Stimulated activated CD4-positive, alpha-beta T cell treated with anti-CD3 and anti-CD28 coated beads, Interleukin-1b, Interleukin-23, amount 100 ng/mL, for 48 hours (primary cell): ENCODE data around the gene METTL9.
A peak's percentile ranks its signal among the peaks of the same experiment; 100 is the strongest.
"Not testable (repeated sequence)": the region's sequence is repeated elsewhere in the genome, so short reads cannot be mapped to it uniquely, and the experiment has no call there.

Source experiments
- DNase-seq: peaks from one replicate; pipeline ENCODE4 v3.0.0-alpha.2; 2020

METTL9 gene

DNA sequence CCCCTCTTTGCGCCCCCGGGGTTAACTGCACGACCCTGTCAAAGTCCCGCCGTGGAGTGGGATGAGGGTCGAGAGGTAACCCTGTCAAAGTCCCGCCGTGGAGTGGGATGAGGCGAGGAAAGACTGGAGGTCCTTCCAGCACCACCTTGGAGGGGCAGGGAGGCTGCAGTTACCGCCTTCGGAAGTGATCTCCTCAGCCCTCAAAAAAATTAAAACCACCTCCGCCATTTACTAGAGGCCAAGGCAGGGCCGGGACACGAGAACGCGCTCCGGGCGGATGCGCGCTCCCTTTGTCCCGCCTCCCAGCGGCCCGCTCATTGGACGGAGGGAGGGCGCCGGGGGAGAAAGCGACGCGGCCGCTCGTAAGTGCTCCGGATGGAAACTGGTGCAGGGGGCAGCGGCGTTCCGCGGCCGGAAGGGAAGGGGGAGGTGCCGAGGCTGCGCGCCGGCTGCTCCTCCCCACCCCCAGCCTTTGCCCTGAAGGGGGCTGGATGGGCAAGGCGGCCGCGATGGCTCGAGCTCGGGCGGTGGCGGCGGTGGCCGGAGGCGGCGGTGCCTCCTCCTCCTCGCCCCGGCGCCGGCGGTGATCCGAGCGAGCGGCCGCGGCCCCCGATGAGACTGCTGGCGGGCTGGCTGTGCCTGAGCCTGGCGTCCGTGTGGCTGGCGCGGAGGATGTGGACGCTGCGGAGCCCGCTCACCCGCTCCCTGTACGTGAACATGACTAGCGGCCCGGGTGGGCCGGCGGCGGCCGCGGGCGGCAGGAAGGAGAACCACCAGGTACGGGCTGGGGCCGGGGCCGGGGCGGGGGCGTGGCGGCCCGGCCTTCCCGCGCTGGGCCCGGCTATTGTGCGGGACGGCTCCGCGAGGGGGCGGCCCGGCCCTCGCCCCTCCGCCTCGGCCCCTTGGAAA lies at the start of gene METTL9:
METTL9 (plus strand) TSS at position 456 of the 909 bp plus-strand sequence; CDS start at position 613, 157 bp downstream.
- peak; percentile 93 for DNase-seq

GRCh38 chr16:21549975-21550374 lies 49.4 kb upstream of the METTL9 start:
- not testable (repeated sequence) for DNase-seq

- DNase-seq = not testable (repeated sequence)
Measured at GRCh38 chr16:21550435-21550834, 48.9 kb upstream of the METTL9 start.

DNA sequence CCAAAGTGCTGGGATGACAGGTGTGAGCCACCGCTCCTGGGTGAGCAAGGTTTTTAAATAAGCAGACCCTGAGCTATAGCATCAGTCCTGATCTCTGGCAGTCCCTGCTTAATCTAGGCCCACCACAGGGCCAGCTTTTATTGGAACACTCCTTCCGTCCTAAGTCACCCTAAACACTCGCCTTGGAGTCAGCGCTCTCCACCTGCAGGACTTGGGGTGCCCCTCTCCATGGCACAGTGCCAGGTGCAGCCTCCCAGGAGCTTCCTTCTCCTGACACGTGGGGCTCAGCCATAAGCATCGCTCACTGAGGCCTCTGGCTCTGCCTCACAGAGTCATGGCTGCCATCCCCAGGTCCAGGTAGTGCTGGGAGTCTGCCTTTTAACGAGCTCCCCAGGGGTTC lies 48.3 kb upstream of the METTL9 start:
- DNase-seq = not testable (repeated sequence)

GRCh38 chr16:21551600-21551999 lies 47.8 kb upstream of the METTL9 start:
- not testable (repeated sequence) for DNase-seq

GRCh38 chr16:21553481-21554296 lies 45.7 kb upstream of the METTL9 start:
- not testable (repeated sequence) for DNase-seq

DNA sequence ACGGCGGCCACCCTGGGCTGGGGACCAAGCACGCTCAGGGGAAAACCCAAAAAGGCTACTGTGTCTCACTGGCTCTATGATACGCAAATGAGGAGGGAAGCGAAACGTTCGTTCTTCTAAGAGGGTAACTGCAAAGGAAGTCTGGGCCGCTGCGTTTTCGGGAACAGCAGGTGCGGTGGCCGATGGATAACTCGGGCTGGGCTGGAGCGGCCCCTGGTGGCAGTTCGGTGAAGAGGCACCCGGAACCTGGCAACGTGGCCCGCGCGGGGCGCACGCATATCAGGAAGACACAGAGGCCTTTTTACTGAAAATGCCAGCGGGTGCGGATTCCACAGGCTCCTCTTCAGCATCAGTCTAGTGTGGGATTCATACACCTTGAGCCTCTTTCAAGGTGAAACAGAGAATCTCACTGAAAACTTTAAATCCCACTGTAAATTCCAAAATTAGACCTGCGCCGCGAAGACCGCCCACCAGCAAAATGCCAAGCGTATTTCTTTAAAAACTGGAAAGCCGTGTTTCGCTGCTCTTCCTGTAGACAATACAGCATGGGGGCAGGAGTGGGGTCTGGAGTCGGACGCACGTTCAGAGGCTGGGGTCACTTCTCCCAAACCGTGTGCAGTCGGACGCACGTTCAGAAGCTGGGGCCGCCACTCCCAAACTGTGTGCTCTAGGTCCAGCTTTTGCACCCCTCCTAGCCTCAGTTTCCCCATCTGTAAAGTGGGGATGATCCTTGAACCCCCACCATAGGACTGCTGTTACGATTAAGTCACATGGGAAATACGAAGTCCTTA lies 44.4 kb upstream of the METTL9 start:
- DNase-seq = peak; percentile 93

GRCh38 chr16:21555621-21556020 lies 43.8 kb upstream of the METTL9 start:
- DNase-seq = not testable (repeated sequence)

GRCh38 chr16:21556026-21556595 lies 43.3 kb upstream of the METTL9 start:
- DNase-seq = not testable (repeated sequence)

- not testable (repeated sequence) for DNase-seq
Measured at GRCh38 chr16:21556651-21557241, 42.6 kb upstream of the METTL9 start.

DNA sequence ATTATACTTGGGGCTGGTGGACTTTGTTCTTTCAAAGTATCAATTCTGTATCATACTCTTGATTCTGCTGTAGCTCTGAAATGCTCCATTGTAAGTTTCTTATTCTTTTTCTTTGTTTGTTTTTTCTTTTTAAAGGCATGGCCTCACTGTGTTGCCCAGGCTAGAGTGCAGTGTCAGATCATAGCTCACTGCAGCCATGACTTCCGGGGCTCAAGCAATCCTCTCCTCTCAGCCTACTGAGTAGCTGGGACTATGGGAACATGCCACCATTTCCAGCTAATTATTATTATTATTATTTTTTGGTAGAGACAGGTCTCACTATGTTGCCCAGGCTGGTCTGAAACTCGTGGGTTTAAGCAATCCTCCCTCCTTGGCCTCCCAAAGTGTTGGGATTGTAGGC lies 38.9 kb upstream of the METTL9 start:
- DNase-seq = no peak

- DNase-seq = no peak
Measured at GRCh38 chr16:21563676-21564075, 35.7 kb upstream of the METTL9 start.

- not testable (repeated sequence) for DNase-seq
Measured at GRCh38 chr16:21564367-21564766, 35.0 kb upstream of the METTL9 start.

DNA sequence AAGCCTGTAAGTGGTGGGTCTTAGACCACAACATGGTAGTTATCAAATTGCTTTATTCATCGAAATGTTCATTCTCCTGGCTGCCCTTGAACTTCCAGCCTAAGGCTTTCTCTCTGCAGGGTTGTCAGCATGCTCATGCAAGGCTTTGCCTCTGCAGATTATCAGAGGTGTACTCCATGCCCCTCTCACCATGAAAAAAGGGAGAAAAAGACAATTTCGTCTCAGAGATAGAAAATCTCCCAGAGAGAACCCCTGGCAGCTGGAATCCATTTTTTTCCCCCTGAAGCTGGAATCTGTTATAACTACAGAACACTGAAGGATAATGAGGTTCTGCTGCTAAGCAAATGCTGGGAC lies 33.9 kb upstream of the METTL9 start:
- no peak for DNase-seq

DNA sequence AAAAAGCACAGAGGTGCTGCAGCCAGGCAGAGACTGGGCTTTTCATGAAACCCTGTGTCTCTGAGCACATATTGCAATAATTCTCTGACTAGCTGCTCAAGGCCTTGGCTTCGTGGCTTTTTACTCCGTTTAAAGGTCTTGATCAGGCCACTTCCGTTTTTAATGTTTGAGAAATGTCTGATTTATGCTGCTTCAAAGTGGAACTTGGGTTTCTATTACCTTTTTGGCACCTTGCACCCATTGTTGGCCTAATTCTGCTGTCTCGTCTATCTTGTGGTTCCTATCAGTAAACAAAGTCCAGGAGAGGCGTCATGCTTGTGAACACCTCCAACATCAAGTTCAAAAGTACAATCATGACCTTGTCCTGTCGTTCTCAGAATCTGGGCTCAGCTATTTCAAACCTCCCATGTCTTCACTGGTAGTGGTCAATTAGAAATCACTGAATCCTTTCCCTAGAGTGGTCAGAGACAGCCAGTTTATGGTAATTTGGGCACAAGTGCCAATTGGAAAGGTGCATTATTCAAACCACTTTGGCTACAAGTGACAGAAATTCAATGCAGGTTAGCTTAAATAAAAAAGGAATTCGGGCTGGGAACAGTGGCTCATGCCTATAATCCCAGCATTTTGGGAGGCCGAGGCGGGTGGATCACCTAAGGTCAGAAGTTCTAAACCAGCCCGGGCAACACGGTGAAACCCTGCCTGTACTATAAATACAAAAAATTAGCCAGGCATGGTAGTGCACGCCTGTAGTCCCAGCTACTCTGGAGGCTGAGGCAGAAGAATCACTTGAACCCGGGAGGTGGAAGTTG lies 33.3 kb upstream of the METTL9 start:
- no peak for DNase-seq

- DNase-seq = no peak
Measured at GRCh38 chr16:21566891-21567414, 32.4 kb upstream of the METTL9 start.

GRCh38 chr16:21567496-21567895 lies 31.9 kb upstream of the METTL9 start:
- not testable (repeated sequence) for DNase-seq

DNA sequence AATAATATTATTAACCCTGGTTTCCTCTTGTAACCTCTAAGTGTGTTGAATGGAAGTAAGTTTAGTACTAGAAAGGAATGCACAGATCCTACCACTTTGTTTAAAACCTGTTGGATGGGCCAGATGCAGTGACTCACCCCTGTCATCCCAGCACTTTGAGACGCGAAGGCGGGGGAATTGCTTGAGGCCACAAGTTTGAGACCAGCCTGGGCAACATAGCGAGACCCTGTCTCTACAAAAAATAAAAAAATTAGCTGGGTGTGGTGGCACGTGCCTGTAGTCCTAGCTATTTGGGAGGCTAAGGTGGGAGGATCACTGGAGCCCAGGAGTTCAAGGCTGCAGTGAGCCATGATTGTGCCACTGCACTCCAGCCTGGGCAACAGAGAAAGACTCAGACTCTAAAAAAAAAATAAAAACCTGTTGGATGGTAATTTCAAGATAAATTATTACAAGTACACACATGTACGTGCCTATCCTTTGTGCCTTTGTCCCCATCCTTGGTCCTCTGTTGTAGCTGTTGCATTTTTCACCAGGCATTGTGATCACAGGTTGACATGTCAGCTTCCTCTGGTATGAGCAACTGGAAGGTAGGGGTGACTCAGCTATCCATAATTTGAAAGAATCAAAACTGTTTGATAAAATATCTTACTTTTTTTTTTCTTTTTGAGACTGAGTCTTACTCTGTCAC lies 30.7 kb upstream of the METTL9 start:
- DNase-seq = no peak

GRCh38 chr16:21570676-21571017 lies 28.7 kb upstream of the METTL9 start:
- DNase-seq = no peak

GRCh38 chr16:21573506-21573905 lies 25.9 kb upstream of the METTL9 start:
- not testable (repeated sequence) for DNase-seq
